HG03378 (cell line): ENCODE data around the gene SLITRK3.
A peak's percentile ranks its signal among the peaks of the same experiment; 100 is the strongest.
"Not testable (repeated sequence)": the region's sequence is repeated elsewhere in the genome, so short reads cannot be mapped to it uniquely, and the experiment has no call there.

Experiments
- ATAC-seq: cut with Tn5 transposase; IDR thresholded peaks from one replicate; pipeline ENCODE4 v1.9.1; 2021; ENCODE audit warnings: mild to moderate bottlenecking, moderate library complexity; ENCODE audit not compliant: unreplicated experiment

The SLITRK3 gene

GRCh38 chr3:165192610-165193192, 3.5 kb downstream of the SLITRK3 start:
- ATAC-seq: no peak

- ATAC-seq: no peak
Observed at GRCh38 chr3:165191491-165191890, 4.7 kb downstream of the SLITRK3 start.

- no peak for ATAC-seq
Observed at GRCh38 chr3:165188452-165188851, 7.7 kb downstream of the SLITRK3 start.

GRCh38 chr3:165185707-165186327, 10.4 kb downstream of the SLITRK3 start:
- peak; percentile 98 for ATAC-seq

GRCh38 chr3:165181556-165181955, 14.6 kb downstream of the SLITRK3 start:
- no peak for ATAC-seq

- ATAC-seq: no peak
Observed at GRCh38 chr3:165170236-165170635, 25.9 kb downstream of the SLITRK3 start.

GRCh38 chr3:165169368-165169767, 26.8 kb downstream of the SLITRK3 start:
- no peak for ATAC-seq

- no peak for ATAC-seq
Observed at GRCh38 chr3:165162883-165163282, 33.3 kb downstream of the SLITRK3 start.

GRCh38 chr3:165159760-165160421, 36.3 kb downstream of the SLITRK3 start:
- ATAC-seq: no peak

GRCh38 chr3:165158011-165158410, 38.2 kb downstream of the SLITRK3 start:
- ATAC-seq: no peak

GRCh38 chr3:165156757-165157420, 39.3 kb downstream of the SLITRK3 start:
- ATAC-seq: no peak

- ATAC-seq: no peak
Observed at GRCh38 chr3:165148876-165149441, 47.2 kb downstream of the SLITRK3 start.

GRCh38 chr3:165144271-165144670, 51.9 kb downstream of the SLITRK3 start:
- no peak for ATAC-seq

- ATAC-seq: not testable (repeated sequence)
Observed at GRCh38 chr3:165139918-165140317, 56.3 kb downstream of the SLITRK3 start.
